ENCODE results near the gene BBX. TPM values are rescaled to one million over a fixed set of nuclear protein-coding genes. Genes with fewer than 3 reads are reported as not detected.
A peak's percentile ranks its signal among the peaks of the same experiment; 100 is the strongest.

The BBX gene
- total and polyA plus RNA-seq, 12 donors, result 4.6 to 49.8 (median 38.0) TPM

- no peak overlapping the region for H3K27ac ChIP-seq
These were observed 2.2 kb upstream of the BBX start for GRCh38 chr3:107520535-107520934.

DNA sequence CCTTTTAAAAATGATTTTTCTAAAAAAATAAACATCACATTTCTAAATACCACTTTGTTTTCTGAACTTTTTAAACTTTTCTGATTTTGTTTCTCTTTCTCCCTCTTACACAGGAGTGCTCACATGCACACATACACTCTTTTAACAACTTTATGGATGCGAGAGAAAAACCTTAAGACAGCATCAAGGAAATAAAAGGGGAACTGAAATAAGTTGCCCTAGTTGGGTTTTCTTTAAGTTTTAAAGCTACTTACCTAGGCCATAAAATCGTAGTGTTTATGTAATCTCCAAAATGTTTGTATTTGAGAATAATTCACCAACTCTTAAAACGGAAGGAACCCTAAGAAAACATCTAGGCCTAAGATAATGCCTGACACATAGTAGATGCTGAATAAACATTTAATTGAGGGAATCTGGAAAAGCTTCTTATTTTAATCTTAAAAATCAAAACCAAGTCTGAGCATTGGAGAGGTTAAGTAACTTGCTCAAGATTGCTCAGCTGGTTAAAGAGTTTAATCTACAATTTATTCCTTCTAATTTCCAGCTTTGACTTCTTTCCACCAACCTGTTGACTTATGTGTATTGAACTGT is 1.2 kb upstream of the BBX start:
- Histone ChIP-seq H3K4me3 (no peak overlapping the region), H3K4me1 (peaks cover 0 to 20% (median 14%) of the 10 kb centered on the region in 9 donors), H3K9me3 (no peaks in the 10 kb centered on the region), H3K27ac (no peak overlapping the region), H3K27me3 (no peaks in the 10 kb centered on the region), H3K36me3 (peaks cover 0 to 1% (median 0%) of the 10 kb centered on the region in 9 donors)
- DNase-seq, result no peak
- TF ChIP-seq, protein P1, sequence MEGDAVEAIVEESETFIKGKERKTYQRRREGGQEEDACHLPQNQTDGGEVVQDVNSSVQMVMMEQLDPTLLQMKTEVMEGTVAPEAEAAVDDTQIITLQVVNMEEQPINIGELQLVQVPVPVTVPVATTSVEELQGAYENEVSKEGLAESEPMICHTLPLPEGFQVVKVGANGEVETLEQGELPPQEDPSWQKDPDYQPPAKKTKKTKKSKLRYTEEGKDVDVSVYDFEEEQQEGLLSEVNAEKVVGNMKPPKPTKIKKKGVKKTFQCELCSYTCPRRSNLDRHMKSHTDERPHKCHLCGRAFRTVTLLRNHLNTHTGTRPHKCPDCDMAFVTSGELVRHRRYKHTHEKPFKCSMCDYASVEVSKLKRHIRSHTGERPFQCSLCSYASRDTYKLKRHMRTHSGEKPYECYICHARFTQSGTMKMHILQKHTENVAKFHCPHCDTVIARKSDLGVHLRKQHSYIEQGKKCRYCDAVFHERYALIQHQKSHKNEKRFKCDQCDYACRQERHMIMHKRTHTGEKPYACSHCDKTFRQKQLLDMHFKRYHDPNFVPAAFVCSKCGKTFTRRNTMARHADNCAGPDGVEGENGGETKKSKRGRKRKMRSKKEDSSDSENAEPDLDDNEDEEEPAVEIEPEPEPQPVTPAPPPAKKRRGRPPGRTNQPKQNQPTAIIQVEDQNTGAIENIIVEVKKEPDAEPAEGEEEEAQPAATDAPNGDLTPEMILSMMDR (IDR thresholded peaks at IDR 0.05), result no peak
- no peak for ATAC-seq
- intact Hi-C loops (cut with DNase I), result loop anchor here in 5 of 10 donors (2.0 to 10.0 kb wide), 4 partner anchors 89 to 287 kb away; no protein-coding TSS in a partner anchor
- 94 to 98% methylated on average over 3 of the region's 3 CpGs for WGBS, 2 donors

More at GRCh38 chr3:107520535-107520934, 2.2 kb upstream of the BBX start:
- Histone ChIP-seq H3K4me1 (peaks cover 0 to 12% (median 5%) of the 10 kb centered on the region in 9 donors), H3K9me3 (no peaks in the 10 kb centered on the region), H3K36me3 (no peaks in the 10 kb centered on the region), H3K4me3 (no peak overlapping the region), H3K27me3 (no peaks in the 10 kb centered on the region)
- intact Hi-C loops (cut with DNase I), result loop anchor here in 5 of 10 donors (5.0 to 10.0 kb wide), 3 partner anchors 88 to 286 kb away; no protein-coding TSS in a partner anchor
- no peak for DNase-seq
- ATAC-seq, result no peak
- TF ChIP-seq, protein P1 (IDR thresholded peaks at IDR 0.05), result no peak
- WGBS, 2 donors, result 80 to 90% methylated on average over 4 of the region's 4 CpGs

- no peaks in the 10 kb centered on the region for H3K9me3 ChIP-seq
- TF ChIP-seq, protein P1 (IDR thresholded peaks at IDR 0.05), result no peak
- no peaks in the 10 kb centered on the region for H3K27me3 ChIP-seq
- H3K36me3 ChIP-seq, result peaks cover 0 to 12% (median 0%) of the 10 kb centered on the region in 9 donors
- H3K27ac ChIP-seq, result peak overlapping the region; percentile 63 to 96 (median 94)
- H3K4me3 ChIP-seq, result peak overlapping the region; percentile 70 to 94 (median 91)
- H3K4me1 ChIP-seq, result peaks cover 0 to 20% (median 14%) of the 10 kb centered on the region in 9 donors
- ATAC-seq, result peak; percentile 20 to 83 (median 42)
- 0% methylated on average over 26 to 27 of the region's 27 CpGs for WGBS, 2 donors
- intact Hi-C loops (cut with DNase I), result loop anchor here in 5 of 10 donors (2.0 to 10.0 kb wide), 4 partner anchors 91 to 288 kb away; no protein-coding TSS in a partner anchor
- peak in 1 of 2 donors; percentile 23 for DNase-seq
These were observed 452 bp downstream of the BBX start for GRCh38 chr3:107523289-107523538.

DNA sequence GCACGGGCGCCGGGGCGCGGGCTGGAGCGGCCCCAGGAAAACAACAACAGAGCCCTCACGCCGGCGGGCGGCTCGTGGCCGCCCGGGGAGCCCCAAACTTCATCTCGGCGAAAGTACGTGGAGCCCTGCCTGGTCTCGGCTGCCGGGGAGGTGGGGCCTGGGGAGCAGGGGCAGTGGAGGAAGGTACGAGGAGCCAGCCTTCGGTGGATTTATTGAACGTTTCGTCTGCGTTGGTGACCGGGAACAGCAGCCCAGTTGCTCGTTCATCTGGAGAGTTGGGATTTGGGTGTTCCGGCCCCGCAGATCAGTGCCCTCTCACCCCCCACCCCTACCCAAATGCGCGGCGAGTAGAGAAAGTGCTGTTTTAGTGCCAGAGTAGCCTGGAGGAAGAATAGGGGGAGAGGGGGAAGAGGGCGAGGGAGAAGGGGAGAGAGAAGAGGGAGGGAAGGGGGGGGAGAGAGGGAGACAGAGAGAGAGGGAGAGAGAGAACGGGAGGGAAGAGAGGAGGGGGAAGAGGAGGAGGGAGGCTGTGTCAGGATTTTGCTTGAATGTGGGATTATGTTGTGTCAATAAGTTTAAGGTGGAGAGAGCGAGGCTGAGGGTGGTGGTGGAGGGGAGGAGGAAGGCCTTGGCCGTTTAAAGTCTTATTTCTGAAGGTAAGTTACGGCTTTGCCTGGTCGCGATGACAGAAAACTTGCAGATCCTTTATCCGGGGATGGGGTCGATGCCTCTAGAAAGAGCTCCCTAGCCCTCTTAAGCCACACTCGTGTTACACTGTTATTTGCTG is 970 bp downstream of the BBX start:
- peaks cover 0 to 12% (median 0%) of the 10 kb centered on the region in 9 donors for H3K36me3 ChIP-seq
- H3K27ac ChIP-seq, result peak overlapping the region; percentile 63 to 96 (median 94)
- ATAC-seq (peak; percentile 34 to 54 (median 44)), DNase-seq (peak in 1 of 2 donors; percentile 41)
- TF ChIP-seq, protein P1 (IDR thresholded peaks at IDR 0.05), result no peak
- WGBS, 2 donors, result 0 to 1% methylated on average over 40 of the region's 40 CpGs
- peak overlapping the region; percentile 70 to 94 (median 91) for H3K4me3 ChIP-seq
- H3K9me3 ChIP-seq, result no peaks in the 10 kb centered on the region
- intact Hi-C loops (cut with DNase I), result loop anchor here in 7 of 10 donors (2.0 to 10.0 kb wide), 4 partner anchors 91 to 289 kb away; no protein-coding TSS in a partner anchor
- H3K27me3 ChIP-seq, result no peaks in the 10 kb centered on the region
- H3K4me1 ChIP-seq, result peaks cover 0 to 21% (median 14%) of the 10 kb centered on the region in 9 donors
